H1 (cell line): ENCODE results near the gene DOP1B. TPM values are rescaled to one million over a fixed set of nuclear protein-coding genes. Genes with fewer than 3 reads are reported as not detected.

Experiments used
- CTCF ChIA-PET: fragments of 300-600 bp; sonication (Branson Sonifier 250); formaldehyde crosslinking; loops from one replicate; lab custom pipeline; 2021; ENCODE audit not compliant: partially characterized antibody; lab: Charles Lee
- POLR2A ChIA-PET: fragments of 300-600 bp; sonication (Branson Sonifier 250); formaldehyde crosslinking; loops from one replicate; lab custom pipeline; 2021; ENCODE audit warnings: inconsistent platforms; ENCODE audit not compliant: partially characterized antibody; lab: Charles Lee
- DNase-seq, 2 experiments: peaks; one replicate each; pipeline versions ENCODE4 v3.0.0 to v3.0.0-alpha.2; 2010 to 2022; ENCODE audit warnings: low spot score in 2 of 2, low read depth in 1 of 2, mixed read lengths in 1 of 2
- FAIRE-seq: peaks from 2 replicates; lab custom pipeline; 2011; peaks lifted over from hg19 to GRCh38; lab: Jason Lieb, UNC
- H2AFZ ChIP-seq: 2 replicates; pipeline ENCODE4 v1.8.1; 2012; ENCODE audit warnings: low read length, inconsistent platforms
- H2AK5ac ChIP-seq: 2 replicates; pipeline ENCODE4 v1.6.1; 2013; ENCODE audit warnings: low read depth, low read length
- H2BK120ac ChIP-seq: replicated peaks from 2 replicates; pipeline ENCODE3; 2013; ENCODE audit warnings: low read depth, low read length, inconsistent platforms
- H2BK12ac ChIP-seq: 2 replicates; pipeline ENCODE4 v1.6.1; 2013; ENCODE audit warnings: low read depth, low read length
- H2BK15ac ChIP-seq: 2 replicates; pipeline ENCODE4 v1.6.1; 2013; ENCODE audit warnings: low read length
- H2BK20ac ChIP-seq: 2 replicates; pipeline ENCODE4 v1.6.1; 2013; ENCODE audit warnings: low read length
- H2BK5ac ChIP-seq: 2 replicates; pipeline ENCODE4 v1.6.1; 2013; ENCODE audit warnings: low read depth, low read length
- H3K14ac ChIP-seq: 2 replicates; pipeline ENCODE4 v1.6.1; 2013; ENCODE audit warnings: inconsistent platforms; ENCODE audit not compliant: insufficient read length
- H3K18ac ChIP-seq: 2 replicates; pipeline ENCODE4 v1.6.1; 2013; ENCODE audit warnings: low read length; ENCODE audit errors: extremely low read depth
- H3K23ac ChIP-seq: 2 replicates; pipeline ENCODE4 v1.6.1; 2013; ENCODE audit warnings: inconsistent platforms; ENCODE audit not compliant: insufficient read length
- H3K23me2 ChIP-seq: 2 replicates; pipeline ENCODE4 v1.6.1; 2013; ENCODE audit warnings: low read depth, low read length
- H3K27ac ChIP-seq: 2 replicates; pipeline ENCODE4 v1.6.1; 2011; ENCODE audit warnings: low read depth, low read length, inconsistent platforms
- H3K27me3 ChIP-seq, 4 experiments: replicated peaks in 1 of 4; 1 replicate in 1 of 4; 2 replicates in 3 of 4; pipeline versions ENCODE4 v1.6.1 to v1.8.1; 2011 to 2013; ENCODE audit warnings: low read length in 3 of 4, mild to moderate bottlenecking in 3 of 4, inconsistent platforms in 2 of 4, mixed read lengths in 2 of 4, moderate library complexity in 1 of 4; ENCODE audit not compliant: control insufficient read depth in 3 of 4, insufficient read depth in 3 of 4; ENCODE audit errors: extremely low read depth in 1 of 4
- H3K36me3 ChIP-seq, 4 experiments: 2 replicates each; pipeline versions ENCODE4 v1.6.1 to v1.8.1; 2011 to 2013; ENCODE audit warnings: mild to moderate bottlenecking in 4 of 4, low read length in 3 of 4, moderate library complexity in 2 of 4, control low read depth in 1 of 4, inconsistent platforms in 1 of 4; ENCODE audit not compliant: insufficient read depth in 4 of 4, control insufficient read depth in 2 of 4
- H3K4ac ChIP-seq: replicated peaks from 2 replicates; pipeline ENCODE3; 2013; ENCODE audit warnings: low read length, low read depth, mixed read lengths, inconsistent platforms; ENCODE audit not compliant: insufficient read length
- H3K4me1 ChIP-seq, 4 experiments: replicated peaks in 1 of 4; 1 replicate in 1 of 4; 2 replicates in 3 of 4; pipeline versions ENCODE4 v1.6.1 to v1.8.1; 2011 to 2013; ENCODE audit warnings: low read length in 3 of 4, inconsistent platforms in 2 of 4, mixed read lengths in 1 of 4; ENCODE audit not compliant: insufficient read depth in 4 of 4, control insufficient read depth in 3 of 4
- H3K4me2 ChIP-seq, 2 experiments: 2 replicates each; pipeline versions ENCODE4 v1.6.1 to v1.8.1; 2011 to 2013; ENCODE audit warnings: low read depth in 2 of 2, low read length in 2 of 2, control low read depth in 1 of 2, inconsistent platforms in 1 of 2, mild to moderate bottlenecking in 1 of 2; ENCODE audit not compliant: insufficient read depth in 1 of 2
- H3K4me3 ChIP-seq, 4 experiments: fragments of 200-600, 300-600 bp in 1 of 4; sonication (generic), shearing (Covaris generic), sonication (Bioruptor Twin) in 1 of 4; 2 replicates each; pipeline versions ENCODE4 v1.5.1 to v1.8.1; 2011 to 2016; ENCODE audit warnings: low read length in 4 of 4, low read depth in 3 of 4, control low read depth in 2 of 4, inconsistent platforms in 2 of 4, mild to moderate bottlenecking in 2 of 4, mixed read lengths in 1 of 4, moderate library complexity in 1 of 4; ENCODE audit not compliant: insufficient read depth in 2 of 4; ENCODE audit errors: extremely low read depth in 1 of 4
- H3K56ac ChIP-seq: replicated peaks from 2 replicates; pipeline ENCODE3; 2013; ENCODE audit warnings: low read depth, mild to moderate bottlenecking, mixed read lengths, low read length, inconsistent platforms; ENCODE audit not compliant: insufficient read length
- H3K79me1 ChIP-seq: 2 replicates; pipeline ENCODE4 v1.6.1; 2013; ENCODE audit warnings: low read depth, low read length, control low read depth
- H3K79me2 ChIP-seq, 2 experiments: 2 replicates each; pipeline versions ENCODE4 v1.6.1 to v1.8.1; 2012 to 2013; ENCODE audit warnings: low read length in 2 of 2, mild to moderate bottlenecking in 2 of 2, inconsistent platforms in 1 of 2; ENCODE audit not compliant: insufficient read depth in 2 of 2, control insufficient read depth in 1 of 2
- H3K9ac ChIP-seq, 4 experiments: replicated peaks in 1 of 4; 1 replicate in 1 of 4; 2 replicates in 3 of 4; pipeline versions ENCODE4 v1.6.1 to v1.8.1; 2011 to 2013; ENCODE audit warnings: low read depth in 3 of 4, low read length in 3 of 4, control low read depth in 2 of 4, mild to moderate bottlenecking in 2 of 4, moderate library complexity in 2 of 4, inconsistent platforms in 1 of 4; ENCODE audit errors: extremely low read depth in 1 of 4
- H3K9me3 ChIP-seq, 2 experiments: 2 replicates each; pipeline versions ENCODE4 v1.6.1 to v1.8.1; 2012 to 2013; ENCODE audit warnings: mild to moderate bottlenecking in 2 of 2, moderate library complexity in 2 of 2, control low read depth in 1 of 2, inconsistent platforms in 1 of 2, low read depth in 1 of 2, low read length in 1 of 2, mixed read lengths in 1 of 2; ENCODE audit not compliant: insufficient read depth in 2 of 2
- H4K20me1 ChIP-seq, 2 experiments: replicated peaks in 1 of 2; 2 replicates each; pipeline versions ENCODE3 to v1.8.1; 2011 to 2013; ENCODE audit warnings: inconsistent platforms in 2 of 2, low read length in 2 of 2, mild to moderate bottlenecking in 1 of 2; ENCODE audit not compliant: insufficient read depth in 2 of 2, control insufficient read depth in 1 of 2
- H4K5ac ChIP-seq: 2 replicates; pipeline ENCODE4 v1.6.1; 2013; ENCODE audit warnings: low read length, low read depth, mixed read lengths, inconsistent platforms; ENCODE audit not compliant: insufficient read length
- H4K8ac ChIP-seq: 2 replicates; pipeline ENCODE4 v1.8.0; 2013; ENCODE audit warnings: mild to moderate bottlenecking, moderate library complexity, low read length, inconsistent platforms; ENCODE audit not compliant: insufficient read depth; ENCODE audit errors: extremely low read depth
- H4K91ac ChIP-seq: replicated peaks from 2 replicates; pipeline ENCODE3; 2013; ENCODE audit warnings: low read length, mixed read lengths, inconsistent platforms; ENCODE audit not compliant: insufficient read length
- GTF2F1 ChIP-seq: IDR thresholded peaks from 2 replicates; pipeline ENCODE4 v1.6.1; 2012; ENCODE audit warnings: low read depth, low read length, improper control_type of control experiment, borderline replicate concordance
- KDM4A ChIP-seq: IDR thresholded peaks from one replicate; pipeline ENCODE4 v1.7.1; 2012; ENCODE audit warnings: low read depth, mild to moderate bottlenecking, moderate library complexity, low read length, inconsistent platforms; ENCODE audit not compliant: severe bottlenecking
- MAFK ChIP-seq: IDR thresholded peaks from 2 replicates; pipeline ENCODE4 v1.6.1; 2012; ENCODE audit warnings: low read depth, mild to moderate bottlenecking, improper control_type of control experiment, low read length
- POLR2A ChIP-seq, 2 experiments: IDR thresholded peaks; 1 replicate in 1 of 2; 2 replicates in 1 of 2; pipeline ENCODE4 v1.6.1; 2011; ENCODE audit warnings: low read depth in 2 of 2, low read length in 2 of 2, mild to moderate bottlenecking in 2 of 2; ENCODE audit errors: control extremely low read depth in 1 of 2
- SAP30 ChIP-seq: fragments of 300-600 bp; sonication (generic); IDR thresholded peaks from 2 replicates; pipeline ENCODE4 v1.7.1; 2012; ENCODE audit warnings: low read length, moderate library complexity, mild to moderate bottlenecking, inconsistent platforms; ENCODE audit not compliant: insufficient read depth, insufficient replicate concordance
- ZNF274 ChIP-seq: IDR thresholded peaks from 2 replicates; pipeline ENCODE4 v1.7.0; 2012; ENCODE audit warnings: low read length, borderline replicate concordance; ENCODE audit errors: extremely low read depth
- WGBS, 2 experiments: shearing (Covaris generic) in 1 of 2; methylation state at CpG; one replicate each; pipeline versions ENCODE4 v1.1.6 to v1.1.7; 2013 to 2015; ENCODE audit warnings: low lambda C conversion rate in 2 of 2, mixed read lengths in 2 of 2, inconsistent platforms in 1 of 2, low coverage in 1 of 2, missing lambda C conversion rate in 1 of 2; ENCODE audit not compliant: insufficient replicate concordance in 2 of 2, insufficient coverage in 1 of 2, insufficient read length in 1 of 2; ENCODE audit errors: extremely low coverage in 1 of 2, missing lambda C conversion rate in 1 of 2; 5-methylcytosine and 5-hydroxymethylcytosine counted together
- polyA plus RNA-seq, 7 experiments: library from polyadenylated mRNA; depleted of rRNA in 3 of 7; stranded (reverse) in 5 of 7; unstranded in 2 of 7; fragments of >200 nt in 5 of 7; fragments of 200-250 nt in 2 of 7; gene quantifications; 1 replicate in 5 of 7; 2 replicates in 1 of 7; 4 replicates in 1 of 7; pipeline versions ENCODE4 v1.2.1 to v1.2.3, GENCODE V29; 2011 to 2013; ENCODE audit warnings: missing spikeins in 2 of 7, mixed read lengths in 2 of 7
- total RNA-seq: library from RNA; stranded (reverse); fragmentation: NEBNext Ultra II Directional; extraction: Animal tissue kit (Norgen Biotek cat#: 25700); gene quantifications from 2 replicates; pipeline ENCODE4 v1.2.1, GENCODE V29; 2021
- TF ChIP-seq, protein P1 (sequence below): IDR thresholded peaks from 2 replicates; pipeline ENCODE4 v1.6.1; 2011; ENCODE audit warnings: low read depth, mild to moderate bottlenecking, low read length; ENCODE audit not compliant: insufficient read depth

Gene DOP1B
- total and polyA plus RNA-seq, 2 of the 8 experiments (the other 6 are each of a cell fraction or from before 2014, with no cell fraction given): 2.8 to 9.9 TPM

DNA sequence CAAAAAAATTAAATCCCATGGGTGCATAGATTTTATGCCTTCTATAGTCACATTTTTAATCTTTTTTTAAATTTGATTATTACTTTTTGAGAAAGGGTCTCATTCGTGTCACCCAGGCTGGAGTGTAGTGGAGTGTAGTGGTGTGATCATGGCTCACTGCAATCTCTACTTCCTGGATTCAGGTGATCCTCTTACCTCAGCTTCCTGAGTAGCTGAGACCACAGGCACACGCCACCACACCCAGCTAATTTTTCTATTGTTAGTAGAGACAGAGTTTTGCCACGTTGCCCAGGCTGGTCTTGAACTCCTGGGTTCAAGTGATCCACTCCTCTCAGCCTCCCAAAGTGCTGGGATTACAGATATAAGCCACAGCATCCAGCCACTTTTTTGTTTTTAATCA is 11.4 kb upstream of the DOP1B start:
- no peak for DNase-seq
- no peak overlapping the region for H2AK5ac ChIP-seq
- no peak overlapping the region for H2BK20ac ChIP-seq
- H3K4me3 ChIP-seq: no peak overlapping the region
- no peak overlapping the region for H4K8ac ChIP-seq
- no peaks in the 10 kb centered on the region for H3K9me3 ChIP-seq
- no peak overlapping the region for H3K23ac ChIP-seq
- 87% methylated on average over 3 of the region's 3 CpGs; no CpG with 5 or more reads in 1 of the 2 experiments for WGBS, 2 experiments
- no peaks in the 10 kb centered on the region for H4K20me1 ChIP-seq
- no peak overlapping the region for H2BK12ac ChIP-seq
- no peak overlapping the region for H2BK15ac ChIP-seq
- ChIA-PET CTCF (no interaction called here), POLR2A (interaction anchor here (0.7 kb wide), 1 partner anchor 54 kb away, joined by 3 read pairs; no protein-coding TSS in a partner anchor)
- H3K27ac ChIP-seq: no peak overlapping the region
- no peak overlapping the region for H3K4ac ChIP-seq
- no peaks in the 10 kb centered on the region for H3K27me3 ChIP-seq
- H3K56ac ChIP-seq: no peak overlapping the region
- no peak for TF ChIP-seq POLR2A (IDR thresholded peaks at IDR 0.05; ENCODE audit: control extremely low read depth in 1 of 2, low read depth in 2 of 2, low read length in 2 of 2)
- TF ChIP-seq SAP30: no peak
- no peak for TF ChIP-seq ZNF274
- TF ChIP-seq MAFK: no peak
- TF ChIP-seq, protein P1, sequence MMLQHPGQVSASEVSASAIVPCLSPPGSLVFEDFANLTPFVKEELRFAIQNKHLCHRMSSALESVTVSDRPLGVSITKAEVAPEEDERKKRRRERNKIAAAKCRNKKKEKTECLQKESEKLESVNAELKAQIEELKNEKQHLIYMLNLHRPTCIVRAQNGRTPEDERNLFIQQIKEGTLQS: no peak
- no peak for TF ChIP-seq KDM4A
- TF ChIP-seq GTF2F1: no peak
- TF ChIP-seq, all 59 proteins: peak for 0
- Histone ChIP-seq H3K18ac (no peak overlapping the region), H3K9ac (no peak overlapping the region), H2AFZ (no peak overlapping the region), H3K79me1 (no peaks in the 10 kb centered on the region), H3K14ac (no peak overlapping the region), H3K23me2 (no peaks in the 10 kb centered on the region), H3K4me1 (no peaks in the 10 kb centered on the region), H4K91ac (no peak overlapping the region), H3K79me2 (no peaks in the 10 kb centered on the region), H2BK120ac (no peak overlapping the region), H3K36me3 (no peaks in the 10 kb centered on the region), H2BK5ac (no peak overlapping the region), H3K4me2 (no peak overlapping the region), H4K5ac (no peak overlapping the region)
- no peak for FAIRE-seq
